ENCODE measurements around the gene KRT14.

Gene KRT14

DNA sequence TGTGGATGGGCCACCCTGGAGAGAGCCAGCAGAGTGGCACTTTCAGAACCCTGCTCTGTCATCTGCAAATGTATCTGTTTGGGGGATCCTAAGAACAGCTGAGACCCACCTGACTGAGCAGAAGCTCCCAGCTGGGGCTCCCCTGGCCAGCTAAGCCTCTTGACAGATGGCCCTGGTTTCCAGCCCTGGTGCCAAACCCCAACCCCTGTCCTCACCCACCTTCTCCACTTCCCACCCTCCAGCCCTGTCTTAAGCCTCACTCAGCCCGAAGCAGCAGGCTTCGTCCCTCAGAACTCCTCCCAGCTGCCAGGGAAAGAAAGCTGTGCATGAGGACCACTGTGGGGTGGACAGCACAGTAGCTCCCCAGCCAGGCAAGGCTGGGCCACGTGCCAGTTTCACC is 11.4 kb downstream of the KRT14 start:
- Histone ChIP-seq H3K9ac (ENCODE audit: low read depth, low read length) (no peak overlapping the region), H3K4me2 (ENCODE audit: insufficient read depth, low read length) (no peak overlapping the region), H3K79me2 (ENCODE audit: insufficient read depth, low read length) (no peaks in the 10 kb centered on the region), H3K4me1 (ENCODE audit: insufficient read depth, low read length) (no peaks in the 10 kb centered on the region), H2AFZ (ENCODE audit: low read depth, low read length) (no peak overlapping the region), H3K4me3 (ENCODE audit: low read depth in 1 of 2, low read length in 2 of 2) (no peak overlapping the region), H3K9me3 (ENCODE audit: insufficient read depth, low read length, severe bottlenecking) (no peaks in the 10 kb centered on the region), H4K20me1 (ENCODE audit: insufficient read depth, low read length) (no peaks in the 10 kb centered on the region), H3K36me3 (ENCODE audit: insufficient read depth, low read length) (no peaks in the 10 kb centered on the region), H3K27ac (ENCODE audit: low read length) (no peak overlapping the region), H3K27me3 (ENCODE audit: insufficient read depth, low read length, poor library complexity) (peaks cover 4% of the 10 kb centered on the region)
- no peak for TF ChIP-seq EZH2 (IDR thresholded peaks at IDR 0.05; ENCODE audit: borderline replicate concordance, low read depth, low read length, severe bottlenecking)
- TF ChIP-seq, protein P1, sequence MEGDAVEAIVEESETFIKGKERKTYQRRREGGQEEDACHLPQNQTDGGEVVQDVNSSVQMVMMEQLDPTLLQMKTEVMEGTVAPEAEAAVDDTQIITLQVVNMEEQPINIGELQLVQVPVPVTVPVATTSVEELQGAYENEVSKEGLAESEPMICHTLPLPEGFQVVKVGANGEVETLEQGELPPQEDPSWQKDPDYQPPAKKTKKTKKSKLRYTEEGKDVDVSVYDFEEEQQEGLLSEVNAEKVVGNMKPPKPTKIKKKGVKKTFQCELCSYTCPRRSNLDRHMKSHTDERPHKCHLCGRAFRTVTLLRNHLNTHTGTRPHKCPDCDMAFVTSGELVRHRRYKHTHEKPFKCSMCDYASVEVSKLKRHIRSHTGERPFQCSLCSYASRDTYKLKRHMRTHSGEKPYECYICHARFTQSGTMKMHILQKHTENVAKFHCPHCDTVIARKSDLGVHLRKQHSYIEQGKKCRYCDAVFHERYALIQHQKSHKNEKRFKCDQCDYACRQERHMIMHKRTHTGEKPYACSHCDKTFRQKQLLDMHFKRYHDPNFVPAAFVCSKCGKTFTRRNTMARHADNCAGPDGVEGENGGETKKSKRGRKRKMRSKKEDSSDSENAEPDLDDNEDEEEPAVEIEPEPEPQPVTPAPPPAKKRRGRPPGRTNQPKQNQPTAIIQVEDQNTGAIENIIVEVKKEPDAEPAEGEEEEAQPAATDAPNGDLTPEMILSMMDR (IDR thresholded peaks at IDR 0.05; ENCODE audit: borderline replicate concordance, extremely low read depth, low read length, poor library complexity, severe bottlenecking) = no peak
- DNase-seq = no peak
- ATAC-seq (ENCODE audit: insufficient read depth, low read depth) = no peak

DNA sequence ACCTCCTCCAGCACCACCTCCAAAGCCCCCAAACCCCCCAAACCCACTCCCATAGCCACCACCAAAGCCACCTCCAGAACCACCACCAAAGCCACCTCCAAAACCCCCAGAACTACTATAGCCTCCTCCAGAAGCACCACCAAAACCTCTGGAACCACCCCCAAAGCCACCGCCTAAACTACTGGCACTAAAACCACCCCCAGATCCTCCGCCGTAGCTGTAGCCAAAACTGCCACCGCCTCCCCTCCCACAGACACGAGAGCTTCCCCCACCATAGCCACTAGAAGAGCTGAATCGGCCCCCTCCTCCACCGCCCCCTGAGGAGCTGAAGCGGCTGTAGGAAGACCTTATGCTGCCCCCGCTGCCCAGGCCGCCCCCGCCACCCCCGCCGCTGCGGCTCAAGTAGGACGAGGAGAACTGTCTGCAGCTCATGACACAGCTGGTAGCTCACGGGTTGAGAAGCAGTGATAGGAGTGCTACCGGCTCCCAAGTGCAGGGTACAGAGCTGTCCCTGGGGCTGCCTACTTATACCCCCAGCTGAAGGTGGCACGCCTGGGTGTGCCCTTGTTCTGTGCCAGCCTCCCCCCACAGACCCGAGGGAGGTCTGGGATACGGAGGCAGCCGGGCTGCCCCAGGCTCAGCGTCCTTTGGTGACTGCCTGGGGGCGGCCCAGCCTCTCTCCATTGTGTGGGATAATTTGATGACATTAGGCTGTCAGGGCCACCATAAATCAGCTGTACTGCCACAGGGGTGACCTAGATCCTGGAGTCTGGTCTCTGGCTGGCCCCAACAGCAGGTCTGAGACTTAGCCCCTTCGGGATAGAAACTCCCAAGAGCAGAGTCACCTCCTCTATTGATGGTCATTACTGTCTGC is 14.9 kb downstream of the KRT14 start, which contains the start of gene KRT9:
KRT9 (minus strand) TSS at position 499 of the 874 bp plus-strand sequence; CDS start at position 432, 67 bp downstream.
- no peak for TF ChIP-seq EZH2 (IDR thresholded peaks at IDR 0.05; ENCODE audit: borderline replicate concordance, low read depth, low read length, severe bottlenecking)
- TF ChIP-seq, protein P1 (IDR thresholded peaks at IDR 0.05; ENCODE audit: borderline replicate concordance, extremely low read depth, low read length, poor library complexity, severe bottlenecking) = no peak
- H3K36me3 ChIP-seq (ENCODE audit: insufficient read depth, low read length) = no peaks in the 10 kb centered on the region
- H3K9me3 ChIP-seq (ENCODE audit: insufficient read depth, low read length, severe bottlenecking) = no peaks in the 10 kb centered on the region
- no peak within 1 kb of the TSS for H3K9ac ChIP-seq (ENCODE audit: low read depth, low read length)
- DNase-seq = no peak
- no peak within 1 kb of the TSS for H3K4me2 ChIP-seq (ENCODE audit: insufficient read depth, low read length)
- H3K27me3 ChIP-seq (ENCODE audit: insufficient read depth, low read length, poor library complexity) = peaks cover 4% of the 10 kb centered on the region
- H3K4me3 ChIP-seq (ENCODE audit: low read depth in 1 of 2, low read length in 2 of 2) = no peak within 1 kb of the TSS
- no peak within 1 kb of the TSS for H2AFZ ChIP-seq (ENCODE audit: low read depth, low read length)
- H3K79me2 ChIP-seq (ENCODE audit: insufficient read depth, low read length) = no peaks in the 10 kb centered on the region
- no peaks in the 10 kb centered on the region for H4K20me1 ChIP-seq (ENCODE audit: insufficient read depth, low read length)
- no peak for ATAC-seq (ENCODE audit: insufficient read depth, low read depth)
- H3K27ac ChIP-seq (ENCODE audit: low read length) = no peak within 1 kb of the TSS
- H3K4me1 ChIP-seq (ENCODE audit: insufficient read depth, low read length) = no peaks in the 10 kb centered on the region

DNA sequence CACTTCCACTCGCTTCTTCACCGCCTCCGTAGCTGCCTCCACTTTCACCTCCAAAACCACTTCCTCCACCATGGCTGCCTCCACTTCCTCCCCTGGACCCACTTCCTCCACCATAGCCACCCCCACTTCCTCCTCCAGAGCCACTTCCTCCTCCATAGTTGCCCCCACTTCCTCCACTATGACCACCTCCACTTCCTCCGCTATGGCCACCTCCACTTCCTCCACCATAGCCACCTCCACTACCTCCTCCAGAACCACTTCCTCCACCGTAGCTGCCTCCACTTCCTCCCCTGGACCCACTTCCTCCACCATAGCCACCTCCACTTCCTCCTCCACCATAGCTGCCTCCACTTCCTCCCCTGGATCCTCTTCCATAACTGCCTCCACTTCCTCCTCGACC is 19.4 kb downstream of the KRT14 start:
- no peak overlapping the region for H3K27ac ChIP-seq (ENCODE audit: low read length)
- H3K9me3 ChIP-seq (ENCODE audit: insufficient read depth, low read length, severe bottlenecking) = no peaks in the 10 kb centered on the region
- H3K36me3 ChIP-seq (ENCODE audit: insufficient read depth, low read length) = no peaks in the 10 kb centered on the region
- no peak overlapping the region for H3K9ac ChIP-seq (ENCODE audit: low read depth, low read length)
- peaks cover 9% of the 10 kb centered on the region for H3K27me3 ChIP-seq (ENCODE audit: insufficient read depth, low read length, poor library complexity)
- H2AFZ ChIP-seq (ENCODE audit: low read depth, low read length) = no peak overlapping the region
- no peak for DNase-seq
- no peak overlapping the region for H3K4me3 ChIP-seq (ENCODE audit: low read depth in 1 of 2, low read length in 2 of 2)
- TF ChIP-seq, protein P1 (IDR thresholded peaks at IDR 0.05; ENCODE audit: borderline replicate concordance, extremely low read depth, low read length, poor library complexity, severe bottlenecking) = no peak
- TF ChIP-seq EZH2 (IDR thresholded peaks at IDR 0.05; ENCODE audit: borderline replicate concordance, low read depth, low read length, severe bottlenecking) = no peak
- ATAC-seq (ENCODE audit: insufficient read depth, low read depth) = no peak
- no peak overlapping the region for H3K4me2 ChIP-seq (ENCODE audit: insufficient read depth, low read length)
- H3K4me1 ChIP-seq (ENCODE audit: insufficient read depth, low read length) = no peaks in the 10 kb centered on the region
- no peaks in the 10 kb centered on the region for H3K79me2 ChIP-seq (ENCODE audit: insufficient read depth, low read length)
- H4K20me1 ChIP-seq (ENCODE audit: insufficient read depth, low read length) = no peaks in the 10 kb centered on the region
